ENCODE data around the gene SLIT3. TPM values are rescaled to one million over a fixed set of nuclear protein-coding genes. Genes with fewer than 3 reads are reported as not detected.

The SLIT3 gene
- total RNA-seq, 1 donor from 2014 or later = 31.8 TPM

GRCh38 chr5:169154679-169155078 is 146.3 kb downstream of the SLIT3 start:
- H3K27ac Mint-ChIP-seq (ENCODE audit: unreplicated experiment) = no peak overlapping the region
- no peaks in the 10 kb centered on the region for H3K4me1 Mint-ChIP-seq (ENCODE audit: unreplicated experiment)
- DNase-seq (ENCODE audit: extremely low spot score, unreplicated experiment) = no peak
- H3K4me3 Mint-ChIP-seq (ENCODE audit: unreplicated experiment) = no peak overlapping the region
- H3K9me3 Mint-ChIP-seq (ENCODE audit: unreplicated experiment) = peaks cover 16% of the 10 kb centered on the region
- no peaks in the 10 kb centered on the region for H3K27me3 Mint-ChIP-seq (ENCODE audit: unreplicated experiment)
- peaks cover 15% of the 10 kb centered on the region for H3K36me3 Mint-ChIP-seq (ENCODE audit: unreplicated experiment)
- TF ChIP-seq, protein P1, sequence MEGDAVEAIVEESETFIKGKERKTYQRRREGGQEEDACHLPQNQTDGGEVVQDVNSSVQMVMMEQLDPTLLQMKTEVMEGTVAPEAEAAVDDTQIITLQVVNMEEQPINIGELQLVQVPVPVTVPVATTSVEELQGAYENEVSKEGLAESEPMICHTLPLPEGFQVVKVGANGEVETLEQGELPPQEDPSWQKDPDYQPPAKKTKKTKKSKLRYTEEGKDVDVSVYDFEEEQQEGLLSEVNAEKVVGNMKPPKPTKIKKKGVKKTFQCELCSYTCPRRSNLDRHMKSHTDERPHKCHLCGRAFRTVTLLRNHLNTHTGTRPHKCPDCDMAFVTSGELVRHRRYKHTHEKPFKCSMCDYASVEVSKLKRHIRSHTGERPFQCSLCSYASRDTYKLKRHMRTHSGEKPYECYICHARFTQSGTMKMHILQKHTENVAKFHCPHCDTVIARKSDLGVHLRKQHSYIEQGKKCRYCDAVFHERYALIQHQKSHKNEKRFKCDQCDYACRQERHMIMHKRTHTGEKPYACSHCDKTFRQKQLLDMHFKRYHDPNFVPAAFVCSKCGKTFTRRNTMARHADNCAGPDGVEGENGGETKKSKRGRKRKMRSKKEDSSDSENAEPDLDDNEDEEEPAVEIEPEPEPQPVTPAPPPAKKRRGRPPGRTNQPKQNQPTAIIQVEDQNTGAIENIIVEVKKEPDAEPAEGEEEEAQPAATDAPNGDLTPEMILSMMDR (IDR thresholded peaks at IDR 0.05) = no peak

DNA sequence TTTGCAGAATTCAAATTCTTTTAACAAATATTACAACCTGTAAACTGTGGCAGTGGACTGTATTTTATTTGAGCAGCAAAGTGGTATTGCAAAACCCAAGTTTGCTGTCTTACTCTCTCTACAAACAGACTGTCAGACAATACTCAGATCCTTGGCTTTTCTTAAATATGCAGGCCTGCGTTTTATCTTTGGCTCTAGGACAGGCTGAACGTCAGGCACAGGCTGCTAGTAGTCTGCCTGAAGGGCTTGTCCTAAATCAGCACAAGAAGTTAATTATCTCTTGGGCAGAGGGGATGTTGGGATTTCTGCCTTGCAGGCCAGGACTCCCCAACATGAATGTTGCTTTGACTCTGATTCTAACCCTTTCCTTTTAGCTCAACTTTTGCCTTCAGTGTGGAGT is 147.5 kb downstream of the SLIT3 start:
- H3K27me3 Mint-ChIP-seq (ENCODE audit: unreplicated experiment) = no peaks in the 10 kb centered on the region
- peaks cover 12% of the 10 kb centered on the region for H3K9me3 Mint-ChIP-seq (ENCODE audit: unreplicated experiment)
- H3K27ac Mint-ChIP-seq (ENCODE audit: unreplicated experiment) = no peak overlapping the region
- H3K4me1 Mint-ChIP-seq (ENCODE audit: unreplicated experiment) = no peaks in the 10 kb centered on the region
- no peak for DNase-seq (ENCODE audit: extremely low spot score, unreplicated experiment)
- H3K4me3 Mint-ChIP-seq (ENCODE audit: unreplicated experiment) = no peak overlapping the region
- TF ChIP-seq, protein P1 (IDR thresholded peaks at IDR 0.05) = no peak
- peaks cover 11% of the 10 kb centered on the region for H3K36me3 Mint-ChIP-seq (ENCODE audit: unreplicated experiment)

DNA sequence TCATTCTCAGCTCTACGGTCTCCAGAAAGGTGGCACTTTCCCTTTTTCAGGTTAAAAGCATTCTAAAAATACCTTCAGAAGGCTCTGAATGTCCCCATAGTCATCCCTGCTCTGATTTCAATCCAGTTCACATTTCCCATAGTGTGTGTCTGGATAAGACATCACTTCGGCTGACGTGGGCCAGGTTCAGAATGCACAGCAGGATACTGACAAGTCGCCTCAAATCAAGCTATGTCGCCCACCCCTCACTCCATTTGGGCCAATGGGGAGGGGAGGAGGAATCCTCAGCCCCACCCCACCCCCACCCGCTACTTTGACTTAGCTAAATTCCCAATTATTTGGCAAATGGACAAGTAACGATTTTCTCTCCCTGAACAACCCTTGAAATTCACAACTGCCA is 148.0 kb downstream of the SLIT3 start:
- TF ChIP-seq, protein P1 (IDR thresholded peaks at IDR 0.05) = no peak
- no peak overlapping the region for H3K27ac Mint-ChIP-seq (ENCODE audit: unreplicated experiment)
- DNase-seq (ENCODE audit: extremely low spot score, unreplicated experiment) = no peak
- H3K36me3 Mint-ChIP-seq (ENCODE audit: unreplicated experiment) = peaks cover 8% of the 10 kb centered on the region
- no peaks in the 10 kb centered on the region for H3K4me1 Mint-ChIP-seq (ENCODE audit: unreplicated experiment)
- H3K9me3 Mint-ChIP-seq (ENCODE audit: unreplicated experiment) = peaks cover 7% of the 10 kb centered on the region
- H3K4me3 Mint-ChIP-seq (ENCODE audit: unreplicated experiment) = no peak overlapping the region
- no peaks in the 10 kb centered on the region for H3K27me3 Mint-ChIP-seq (ENCODE audit: unreplicated experiment)

- H3K27ac Mint-ChIP-seq (ENCODE audit: unreplicated experiment) = no peak overlapping the region
- H3K4me3 Mint-ChIP-seq (ENCODE audit: unreplicated experiment) = no peak overlapping the region
- no peak for DNase-seq (ENCODE audit: extremely low spot score, unreplicated experiment)
- H3K36me3 Mint-ChIP-seq (ENCODE audit: unreplicated experiment) = peaks cover 4% of the 10 kb centered on the region
- H3K9me3 Mint-ChIP-seq (ENCODE audit: unreplicated experiment) = peaks cover 2% of the 10 kb centered on the region
- no peaks in the 10 kb centered on the region for H3K4me1 Mint-ChIP-seq (ENCODE audit: unreplicated experiment)
- TF ChIP-seq, protein P1 (IDR thresholded peaks at IDR 0.05) = no peak
- H3K27me3 Mint-ChIP-seq (ENCODE audit: unreplicated experiment) = no peaks in the 10 kb centered on the region
Observed at GRCh38 chr5:169152453-169152852, 148.5 kb downstream of the SLIT3 start.

DNA sequence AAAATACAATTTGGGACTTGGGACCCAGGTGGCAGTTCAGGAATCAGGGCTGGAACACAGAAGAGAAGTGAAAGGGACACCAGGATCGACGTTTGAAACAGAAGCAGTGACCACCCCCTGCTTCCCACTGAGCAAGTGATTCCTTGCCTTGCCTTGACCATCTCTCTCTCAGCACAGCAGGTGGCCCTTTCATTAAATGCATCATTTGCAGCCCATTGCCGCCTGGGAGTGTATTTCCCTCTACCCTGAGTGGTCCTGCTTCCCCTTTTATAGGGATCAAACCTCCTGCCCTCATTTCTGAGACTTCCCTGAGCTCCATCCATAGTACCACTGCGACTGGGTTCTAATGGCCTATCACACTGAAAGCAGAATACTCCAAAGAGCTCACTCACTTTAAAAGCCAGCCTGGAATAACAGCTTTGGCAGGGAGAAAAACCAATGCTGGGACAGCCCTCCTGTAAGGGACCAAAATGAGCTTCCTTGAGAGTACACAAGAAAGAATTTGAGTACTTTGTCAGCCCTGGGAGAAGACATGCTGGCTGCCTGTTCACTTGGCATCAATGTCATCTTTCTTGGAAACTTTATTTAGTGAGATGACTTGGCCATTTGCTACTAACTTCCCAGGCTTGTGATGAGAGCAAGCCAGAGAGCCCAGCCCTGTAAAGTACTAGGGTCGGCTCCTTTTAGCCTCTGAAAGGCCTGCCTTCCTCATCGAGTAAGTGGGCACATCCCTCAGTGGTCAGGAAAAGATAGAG is 149.7 kb downstream of the SLIT3 start:
- H3K27ac Mint-ChIP-seq (ENCODE audit: unreplicated experiment) = no peak overlapping the region
- no peaks in the 10 kb centered on the region for H3K4me1 Mint-ChIP-seq (ENCODE audit: unreplicated experiment)

More for the DNA sequence above, 149.7 kb downstream of the SLIT3 start:
- no peaks in the 10 kb centered on the region for H3K27me3 Mint-ChIP-seq (ENCODE audit: unreplicated experiment)
- TF ChIP-seq, protein P1 (IDR thresholded peaks at IDR 0.05) = no peak
- no peak overlapping the region for H3K4me3 Mint-ChIP-seq (ENCODE audit: unreplicated experiment)
- H3K36me3 Mint-ChIP-seq (ENCODE audit: unreplicated experiment) = peaks cover 2% of the 10 kb centered on the region
- no peaks in the 10 kb centered on the region for H3K9me3 Mint-ChIP-seq (ENCODE audit: unreplicated experiment)
- DNase-seq (ENCODE audit: extremely low spot score, unreplicated experiment) = no peak
